IPS DF 6.9 (cell line): ENCODE results near the gene ZNF444.

Experiments used
- DNase-seq: peaks from one replicate; pipeline ENCODE4 v3.0.0-alpha.2; 2013; ENCODE audit warnings: low read depth, low spot score
- H3K27ac ChIP-seq: one replicate; pipeline ENCODE4 v1.5.1; 2013; ENCODE audit warnings: low read length, control low read depth
- H3K27me3 ChIP-seq: 2 replicates; pipeline ENCODE4 v1.6.1; 2013; ENCODE audit warnings: mild to moderate bottlenecking, low read length; ENCODE audit not compliant: control insufficient read depth, insufficient read depth
- H3K36me3 ChIP-seq: 2 replicates; pipeline ENCODE4 v1.6.1; 2013; ENCODE audit warnings: low read length; ENCODE audit not compliant: control insufficient read depth, insufficient read depth
- H3K4me1 ChIP-seq: 2 replicates; pipeline ENCODE4 v1.6.1; 2013; ENCODE audit warnings: low read length; ENCODE audit not compliant: control insufficient read depth, insufficient read depth
- H3K4me3 ChIP-seq: 2 replicates; pipeline ENCODE4 v1.5.1; 2013; ENCODE audit warnings: mild to moderate bottlenecking, low read length
- H3K9me3 ChIP-seq: 2 replicates; pipeline ENCODE4 v1.6.1; 2013; ENCODE audit warnings: low read length, inconsistent platforms; ENCODE audit not compliant: control insufficient read depth, insufficient read depth
- WGBS: extraction: QIAGEN DNeasy Blood & Tissue Kit; methylation state at CpG from one replicate; pipeline ENCODE4 v1.1.7; 2013; ENCODE audit warnings: mixed read lengths, missing lambda C conversion rate; ENCODE audit not compliant: insufficient read length, insufficient coverage; 5-methylcytosine and 5-hydroxymethylcytosine counted together

The ZNF444 gene

GRCh38 chr19:56137405-56137804 lies 3.7 kb upstream of the ZNF444 start:
- no peak for DNase-seq
- H3K36me3 ChIP-seq = no peaks in the 10 kb centered on the region
- H3K9me3 ChIP-seq = no peaks in the 10 kb centered on the region
- H3K27ac ChIP-seq = no peak overlapping the region
- H3K4me1 ChIP-seq = peaks cover 2% of the 10 kb centered on the region; the same call in 1 of the 2 replicates
- H3K4me3 ChIP-seq = no peak overlapping the region
- WGBS = no CpG with 5 or more reads among the region's 6 CpGs
- H3K27me3 ChIP-seq = no peaks in the 10 kb centered on the region

- no CpG with 5 or more reads among the region's 3 CpGs for WGBS
- no peaks in the 10 kb centered on the region for H3K27me3 ChIP-seq
- H3K27ac ChIP-seq = no peak overlapping the region
These were observed 3.0 kb upstream of the ZNF444 start for GRCh38 chr19:56138069-56138468.

GRCh38 chr19:56139847-56140582 lies 1.1 kb upstream of the ZNF444 start:
- no peak for DNase-seq
- Histone ChIP-seq H3K9me3 (no peaks in the 10 kb centered on the region), H3K4me3 (peak overlapping the region; percentile 38; the same call in 1 of the 2 replicates), H3K27ac (no peak overlapping the region), H3K4me1 (0 out of 2 replicates have a peak, but pooled peaks cover 2% of the 10 kb centered on the region), H3K27me3 (no peaks in the 10 kb centered on the region), H3K36me3 (no peaks in the 10 kb centered on the region)
- no CpG with 5 or more reads among the region's 22 CpGs for WGBS

More at GRCh38 chr19:56138069-56138468, 3.0 kb upstream of the ZNF444 start:
- Histone ChIP-seq H3K9me3 (no peaks in the 10 kb centered on the region), H3K4me3 (no peak overlapping the region), H3K36me3 (no peaks in the 10 kb centered on the region), H3K4me1 (peaks cover 2% of the 10 kb centered on the region; the same call in 1 of the 2 replicates)
- DNase-seq = no peak

DNA sequence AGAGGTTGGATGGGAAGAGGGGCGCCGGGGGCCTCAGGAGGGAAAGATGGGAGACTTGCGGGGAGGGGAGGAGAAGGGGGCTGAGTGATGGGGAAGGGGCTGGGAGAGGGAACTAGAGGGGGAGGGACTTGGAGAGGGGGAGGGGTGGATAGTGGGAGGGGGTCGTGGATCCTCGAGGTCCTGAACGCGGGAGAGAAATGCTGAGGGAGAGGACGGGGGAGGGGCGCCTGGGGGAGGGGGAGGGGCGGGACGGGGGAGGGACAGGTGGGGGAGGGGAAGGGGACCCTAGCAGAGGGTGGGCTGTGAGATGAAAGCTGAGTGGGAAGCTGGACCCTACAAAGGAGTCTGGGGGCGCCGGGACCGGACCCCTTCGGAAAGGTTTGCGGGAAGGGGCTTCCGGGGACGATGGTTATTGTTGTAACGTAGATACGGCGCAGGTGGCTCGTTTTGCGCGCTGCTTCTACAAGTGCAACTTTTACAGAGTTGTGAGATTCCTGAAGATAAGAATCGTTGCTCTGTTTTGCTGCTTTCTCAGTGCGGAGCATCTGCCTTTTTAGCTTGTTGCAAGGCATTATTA lies 418 bp downstream of the ZNF444 start:
- Histone ChIP-seq H3K4me1 (no peaks in the 10 kb centered on the region), H3K27ac (no peak overlapping the region), H3K36me3 (no peaks in the 10 kb centered on the region), H3K4me3 (peak overlapping the region; percentile 63; the same call in 1 of the 2 replicates), H3K27me3 (no peaks in the 10 kb centered on the region), H3K9me3 (no peaks in the 10 kb centered on the region)
- DNase-seq = no peak
- WGBS = no CpG with 5 or more reads among the region's 26 CpGs

DNA sequence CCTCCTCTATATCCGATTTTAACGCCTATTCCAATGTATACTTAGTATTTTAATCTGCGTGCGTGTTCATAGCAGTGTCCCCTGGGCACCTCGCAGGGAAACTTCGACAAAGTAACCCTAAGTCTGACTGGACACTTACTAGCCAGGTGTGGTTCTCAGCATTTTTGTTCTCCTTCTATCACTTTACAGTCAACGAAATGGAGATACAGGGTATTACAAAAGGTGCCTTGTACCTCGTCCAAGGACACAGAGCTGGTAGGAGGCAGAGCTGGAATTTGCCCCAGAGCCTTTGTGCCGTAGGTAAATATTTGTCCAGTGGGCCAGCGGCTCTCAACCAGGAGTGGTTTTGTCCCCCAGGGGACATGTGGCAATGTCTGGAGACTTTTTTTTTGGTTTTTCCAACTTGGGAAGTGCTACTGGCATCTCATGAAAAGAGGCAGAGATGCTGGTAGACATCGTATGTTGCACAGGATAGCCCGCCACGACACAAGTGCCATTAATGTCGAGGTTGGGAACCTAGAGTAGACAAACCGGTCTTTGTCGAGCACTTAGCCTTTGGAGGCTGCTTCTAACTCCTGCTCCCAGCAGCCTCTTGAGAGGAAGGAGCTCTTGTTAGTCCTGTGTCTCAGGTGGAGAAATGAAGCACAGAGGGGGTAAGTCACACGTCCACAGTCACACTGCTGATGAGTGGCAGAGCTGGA lies 1.1 kb downstream of the ZNF444 start:
- no peaks in the 10 kb centered on the region for H3K27me3 ChIP-seq
- peaks cover 4% of the 10 kb centered on the region for H3K36me3 ChIP-seq
- H3K4me1 ChIP-seq = no peaks in the 10 kb centered on the region
- H3K4me3 ChIP-seq = peak overlapping the region; percentile 63; the same call in 1 of the 2 replicates
- no peak for DNase-seq
- WGBS = no CpG with 5 or more reads among the region's 17 CpGs
- H3K27ac ChIP-seq = no peak overlapping the region
- H3K9me3 ChIP-seq = no peaks in the 10 kb centered on the region

GRCh38 chr19:56142897-56143434 lies 1.9 kb downstream of the ZNF444 start:
- H3K27me3 ChIP-seq = no peaks in the 10 kb centered on the region
- no peak overlapping the region for H3K4me3 ChIP-seq
- DNase-seq = no peak
- no peaks in the 10 kb centered on the region for H3K9me3 ChIP-seq
- no peaks in the 10 kb centered on the region for H3K4me1 ChIP-seq
- peaks cover 10% of the 10 kb centered on the region for H3K36me3 ChIP-seq
- no CpG with 5 or more reads among the region's 4 CpGs for WGBS
- H3K27ac ChIP-seq = no peak overlapping the region

DNA sequence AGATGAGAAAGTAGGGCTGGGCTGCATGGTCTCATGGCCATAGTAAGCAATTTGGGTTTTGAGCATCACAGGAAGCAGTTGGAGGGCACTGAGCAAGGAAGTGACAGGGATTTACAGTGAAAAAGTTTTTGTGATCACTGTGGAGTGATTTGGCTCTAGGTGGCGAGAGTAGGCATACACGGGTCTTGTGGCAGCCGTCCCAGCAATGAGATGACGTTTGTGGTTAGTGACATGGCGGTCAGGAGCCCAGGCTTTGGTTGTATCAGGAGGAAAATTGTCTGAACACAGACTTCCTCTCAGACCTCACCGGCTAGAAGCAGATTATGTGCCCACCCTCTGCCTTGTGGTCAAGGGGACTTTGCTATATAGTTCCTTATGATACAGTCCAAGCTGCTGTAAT lies 3.3 kb downstream of the ZNF444 start:
- WGBS = no CpG with 5 or more reads among the region's 6 CpGs
- Histone ChIP-seq H3K27me3 (no peaks in the 10 kb centered on the region), H3K4me1 (no peaks in the 10 kb centered on the region), H3K4me3 (no peak overlapping the region), H3K36me3 (peaks cover 10% of the 10 kb centered on the region), H3K27ac (no peak overlapping the region), H3K9me3 (no peaks in the 10 kb centered on the region)
- DNase-seq = no peak

DNA sequence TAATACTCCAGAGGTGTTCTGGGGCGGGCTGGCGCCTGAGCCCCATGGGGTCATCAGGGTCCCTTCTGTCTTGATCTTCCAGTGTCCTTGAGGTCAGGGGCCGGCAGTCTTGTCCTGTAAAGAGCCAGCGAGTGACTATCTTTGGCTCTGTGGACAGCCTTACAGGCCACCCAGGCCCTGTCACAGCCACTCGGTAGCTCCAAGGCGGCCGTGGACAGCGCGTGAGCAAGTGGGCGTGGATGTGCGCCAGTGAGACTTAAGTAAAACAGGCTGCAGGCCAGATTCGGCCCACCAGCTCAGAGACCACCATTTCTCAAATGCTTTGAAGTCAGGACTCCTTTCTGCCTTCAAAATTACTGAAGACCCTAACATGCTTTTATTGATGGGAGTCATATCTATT lies 3.7 kb downstream of the ZNF444 start:
- Histone ChIP-seq H3K36me3 (peaks cover 10% of the 10 kb centered on the region), H3K4me3 (no peak overlapping the region), H3K27ac (no peak overlapping the region), H3K27me3 (no peaks in the 10 kb centered on the region), H3K9me3 (no peaks in the 10 kb centered on the region), H3K4me1 (no peaks in the 10 kb centered on the region)
- no CpG with 5 or more reads among the region's 12 CpGs for WGBS
- no peak for DNase-seq

DNA sequence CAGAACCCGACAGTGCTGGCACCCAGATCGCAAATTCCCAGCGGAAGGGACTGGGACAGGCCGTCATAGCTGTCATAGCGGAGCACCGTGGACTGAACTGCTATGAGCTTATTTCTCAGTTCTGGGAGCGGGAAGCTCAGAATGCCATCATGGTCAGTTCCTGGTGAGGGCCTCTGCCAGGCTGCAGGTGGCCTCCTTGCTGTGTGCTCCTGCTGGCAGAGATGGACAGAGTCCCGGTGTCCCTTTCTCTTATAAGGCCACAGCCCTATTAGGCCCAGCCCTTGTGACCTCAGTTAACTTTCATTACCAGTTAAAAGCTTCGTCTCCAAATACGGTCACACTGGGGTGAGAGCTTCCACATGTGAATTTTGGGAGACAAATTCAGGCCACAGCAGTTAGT lies 4.6 kb downstream of the ZNF444 start:
- Histone ChIP-seq H3K27me3 (no peaks in the 10 kb centered on the region), H3K4me3 (no peak overlapping the region), H3K4me1 (no peaks in the 10 kb centered on the region), H3K27ac (no peak overlapping the region), H3K9me3 (no peaks in the 10 kb centered on the region), H3K36me3 (peaks cover 10% of the 10 kb centered on the region)
- DNase-seq = no peak
- no CpG with 5 or more reads among the region's 10 CpGs for WGBS

DNA sequence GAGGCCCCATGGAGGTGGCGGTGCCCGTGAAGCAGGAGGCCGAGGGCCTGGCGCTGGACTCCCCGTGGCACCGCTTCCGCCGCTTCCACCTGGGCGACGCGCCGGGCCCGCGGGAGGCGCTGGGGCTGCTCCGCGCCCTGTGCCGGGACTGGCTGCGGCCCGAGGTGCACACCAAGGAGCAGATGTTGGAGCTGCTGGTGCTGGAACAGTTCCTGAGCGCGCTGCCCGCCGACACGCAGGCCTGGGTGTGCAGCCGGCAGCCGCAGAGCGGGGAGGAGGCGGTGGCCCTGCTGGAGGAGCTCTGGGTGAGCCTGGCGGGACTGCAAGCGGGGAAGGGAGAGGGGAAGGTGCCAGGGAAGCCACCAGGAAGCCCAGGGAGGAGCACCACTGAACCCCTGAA lies 5.8 kb downstream of the ZNF444 start:
- no peak overlapping the region for H3K27ac ChIP-seq
- H3K36me3 ChIP-seq = peaks cover 10% of the 10 kb centered on the region
- H3K27me3 ChIP-seq = no peaks in the 10 kb centered on the region
- no peak overlapping the region for H3K4me3 ChIP-seq
- no peaks in the 10 kb centered on the region for H3K9me3 ChIP-seq
- no peaks in the 10 kb centered on the region for H3K4me1 ChIP-seq
- DNase-seq = no peak
- no CpG with 5 or more reads among the region's 31 CpGs for WGBS
